Pancreas (tissue), 10 donors: ENCODE measurements around the gene COL21A1. TPM values are rescaled to one million over a fixed set of nuclear protein-coding genes. Genes with fewer than 3 reads are reported as not detected.

Source experiments
- ATAC-seq, 4 donors: fragments of 200-7000 bp; cut with Tn5 transposase; one replicate each; pipeline versions ENCODE4 v1.8.0 to v1.9.1; 2020; ENCODE audit warnings: mild to moderate bottlenecking in 4 of 4, moderate library complexity in 4 of 4
- DNase-seq, 6 donors: peaks; one replicate each; pipeline ENCODE4 v3.0.0-alpha.2; 2020
- FAIRE-seq: peaks from 2 replicates; lab custom pipeline; 2012; peaks lifted over from hg19 to GRCh38; lab: Jason Lieb, UNC
- H3K27ac ChIP-seq, 4 donors: fragments of 200-600 bp; sonication (generic); 1 replicate in 3 of 4; 2 replicates in 1 of 4; pipeline versions ENCODE4 v1.5.0 to v1.8.0; 2020
- H3K27me3 ChIP-seq, 4 donors: fragments of 200-600 bp; one replicate each; pipeline ENCODE4 v1.8.0; 2021
- H3K36me3 ChIP-seq, 3 donors: fragments of 200-600 bp; sonication (generic) in 1 of 3; one replicate each; pipeline versions ENCODE4 v1.5.0 to v1.8.0; 2020 to 2021
- H3K4me1 ChIP-seq, 3 donors: fragments of 200-600 bp; one replicate each; pipeline ENCODE4 v1.8.0; 2021
- H3K4me3 ChIP-seq, 4 donors: fragments of 200-600 bp; sonication (generic) in 2 of 4; one replicate each; pipeline versions ENCODE4 v1.5.0 to v1.8.0; 2020 to 2021
- H3K9me3 ChIP-seq, 4 donors: fragments of 200-600 bp; one replicate each; pipeline ENCODE4 v1.8.0; 2021
- WGBS, 2 donors: extraction: QIAGEN DNeasy Blood & Tissue Kit; methylation state at CpG; one replicate each; pipeline ENCODE4 v1.1.7; 2013; 5-methylcytosine and 5-hydroxymethylcytosine counted together
- intact Hi-C, 3 donors: fragments of 100-400 bp; cut with DNase I; formaldehyde crosslinking; loops; one replicate each; pipeline versions ENCODE4 v1.11.1 to v1.14.2; 2022
- polyA plus RNA-seq, 2 donors: library from polyadenylated mRNA; stranded (reverse); fragments of 200-250 nt; gene quantifications; one replicate each; pipeline ENCODE4 v1.2.3, GENCODE V29; 2013
- total RNA-seq, 6 donors: library from RNA; stranded (reverse); fragmentation: NEBNext Ultra II Directional in 4 of 6; extraction: Animal tissue kit (Norgen Biotek cat#: 25700) in 4 of 6; gene quantifications; one replicate each; pipeline versions ENCODE4 v1.2.1 to v1.2.4, GENCODE V29; 2021 to 2023
- TF ChIP-seq, protein P1 (sequence below), 4 donors: fragments of 200-600 bp; sonication (generic) in 3 of 4; IDR thresholded peaks; one replicate each; pipeline versions ENCODE4 v1.5.0 to v1.8.0; 2021; ENCODE audit warnings: antibody characterized with exemption in 4 of 4
- donor health status: healthy with polysubstance abuse.
- donor health status: DM: no; HTN: no; CAD: no; lungs with moderate emphysema.
- donor health status: DM: no; HTN: no; CAD: no.
- donor health status: control.
- donor health status: control.
- donor health status: Bipolar disorder and iron deficiency.
- donor health status: DM: yes; HTN: yes; CAD: no.
- donor health status: DM: no; HTN: no; CAD: no.
- donor health status: DM: no; HTN: no; CAD: no.
- donor health status: DM: yes; HTN: yes; CAD: no.

Gene COL21A1
- total and polyA plus RNA-seq, 8 donors: 0.28 to 1.8 (median 0.60) TPM

- Histone ChIP-seq H3K27ac (no peak overlapping the region), H3K4me1 (no peaks in the 10 kb centered on the region), H3K36me3 (no peaks in the 10 kb centered on the region), H3K27me3 (no peaks in the 10 kb centered on the region), H3K4me3 (no peak overlapping the region), H3K9me3 (no peaks in the 10 kb centered on the region)
- no peak for DNase-seq
- intact Hi-C loops: no loop called here
- 16 to 28% methylated on average over 1 of the region's 1 CpG for WGBS, 2 donors
- TF ChIP-seq, protein P1, sequence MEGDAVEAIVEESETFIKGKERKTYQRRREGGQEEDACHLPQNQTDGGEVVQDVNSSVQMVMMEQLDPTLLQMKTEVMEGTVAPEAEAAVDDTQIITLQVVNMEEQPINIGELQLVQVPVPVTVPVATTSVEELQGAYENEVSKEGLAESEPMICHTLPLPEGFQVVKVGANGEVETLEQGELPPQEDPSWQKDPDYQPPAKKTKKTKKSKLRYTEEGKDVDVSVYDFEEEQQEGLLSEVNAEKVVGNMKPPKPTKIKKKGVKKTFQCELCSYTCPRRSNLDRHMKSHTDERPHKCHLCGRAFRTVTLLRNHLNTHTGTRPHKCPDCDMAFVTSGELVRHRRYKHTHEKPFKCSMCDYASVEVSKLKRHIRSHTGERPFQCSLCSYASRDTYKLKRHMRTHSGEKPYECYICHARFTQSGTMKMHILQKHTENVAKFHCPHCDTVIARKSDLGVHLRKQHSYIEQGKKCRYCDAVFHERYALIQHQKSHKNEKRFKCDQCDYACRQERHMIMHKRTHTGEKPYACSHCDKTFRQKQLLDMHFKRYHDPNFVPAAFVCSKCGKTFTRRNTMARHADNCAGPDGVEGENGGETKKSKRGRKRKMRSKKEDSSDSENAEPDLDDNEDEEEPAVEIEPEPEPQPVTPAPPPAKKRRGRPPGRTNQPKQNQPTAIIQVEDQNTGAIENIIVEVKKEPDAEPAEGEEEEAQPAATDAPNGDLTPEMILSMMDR (IDR thresholded peaks at IDR 0.05): no peak
- ATAC-seq: no peak
- FAIRE-seq: no peak
These were observed 141.1 kb downstream of the COL21A1 start for GRCh38 chr6:56106231-56106630.

DNA sequence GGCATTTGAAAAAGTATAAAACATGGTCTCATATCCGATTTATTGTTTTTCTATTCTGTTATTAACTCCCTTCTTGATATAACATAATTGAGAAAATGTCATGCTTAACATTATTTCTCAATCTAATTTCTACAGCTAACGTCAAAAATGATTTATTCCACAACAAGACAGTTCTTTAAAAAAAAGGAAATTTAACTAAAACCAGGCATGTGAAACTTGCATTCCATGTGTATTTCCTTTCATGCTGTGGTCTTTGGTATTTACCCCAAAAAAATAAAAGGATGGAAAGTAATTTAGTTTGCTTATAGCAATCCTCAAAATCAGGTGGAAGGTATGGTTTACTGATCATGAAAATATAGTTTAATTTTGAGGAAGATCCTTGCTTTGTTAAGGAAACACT is 142.8 kb downstream of the COL21A1 start:
- no peak for FAIRE-seq
- H3K4me1 ChIP-seq: no peaks in the 10 kb centered on the region
- no peaks in the 10 kb centered on the region for H3K9me3 ChIP-seq
- no peak overlapping the region for H3K4me3 ChIP-seq
- intact Hi-C loops: no loop called here
- H3K27ac ChIP-seq: no peak overlapping the region
- DNase-seq: no peak
- H3K36me3 ChIP-seq: no peaks in the 10 kb centered on the region
- no peaks in the 10 kb centered on the region for H3K27me3 ChIP-seq
- no peak for ATAC-seq
- 41 to 52% methylated on average over 2 of the region's 2 CpGs for WGBS, 2 donors
- TF ChIP-seq, protein P1 (IDR thresholded peaks at IDR 0.05): no peak

- H3K9me3 ChIP-seq: no peaks in the 10 kb centered on the region
- intact Hi-C loops: no loop called here
- H3K27ac ChIP-seq: no peak overlapping the region
- no peaks in the 10 kb centered on the region for H3K27me3 ChIP-seq
- no peaks in the 10 kb centered on the region for H3K4me1 ChIP-seq
- WGBS, 2 donors: 59 to 66% methylated on average over 1 of the region's 1 CpG
- no peak overlapping the region for H3K4me3 ChIP-seq
- H3K36me3 ChIP-seq: no peaks in the 10 kb centered on the region
- ATAC-seq: no peak
- TF ChIP-seq, protein P1 (IDR thresholded peaks at IDR 0.05): no peak
- FAIRE-seq: no peak
- no peak for DNase-seq
These were observed 145.2 kb downstream of the COL21A1 start for GRCh38 chr6:56102216-56102615.

DNA sequence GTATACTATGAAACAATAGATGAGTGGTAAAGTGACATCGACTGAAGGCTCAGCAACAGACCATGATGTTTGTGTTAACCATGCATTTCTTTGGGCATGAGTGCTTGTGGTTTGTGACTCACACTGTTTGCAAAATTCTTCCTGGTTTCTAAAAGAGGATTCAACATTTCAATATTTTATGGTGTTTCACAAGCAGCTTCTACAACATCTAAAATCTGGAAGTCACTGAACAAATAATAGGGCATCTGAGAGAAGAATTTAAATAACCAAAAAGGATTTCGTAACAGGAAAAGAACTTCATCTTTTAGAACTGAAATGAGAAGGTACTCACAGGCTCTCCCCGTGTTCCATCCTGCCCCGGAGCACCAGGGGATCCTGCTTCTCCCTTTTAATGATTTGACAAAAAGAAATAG is 146.2 kb downstream of the COL21A1 start:
- ATAC-seq: peak in 2 of 4 donors; percentile 51 to 65
- no peak for FAIRE-seq
- Histone ChIP-seq H3K4me1 (no peaks in the 10 kb centered on the region), H3K27me3 (no peaks in the 10 kb centered on the region), H3K4me3 (no peak overlapping the region), H3K27ac (no peak overlapping the region), H3K36me3 (no peaks in the 10 kb centered on the region), H3K9me3 (no peaks in the 10 kb centered on the region)
- 65 to 77% methylated on average over 4 of the region's 4 CpGs for WGBS, 2 donors
- TF ChIP-seq, protein P1 (IDR thresholded peaks at IDR 0.05): no peak
- intact Hi-C loops: no loop called here
- no peak for DNase-seq

GRCh38 chr6:56096946-56097621 is 150.3 kb downstream of the COL21A1 start:
- WGBS, 2 donors: 61 to 65% methylated on average over 2 of the region's 2 CpGs
- H3K36me3 ChIP-seq: no peaks in the 10 kb centered on the region
- no peaks in the 10 kb centered on the region for H3K4me1 ChIP-seq
- ATAC-seq (no peak), DNase-seq (no peak), FAIRE-seq (no peak)
- no peak overlapping the region for H3K27ac ChIP-seq
- H3K4me3 ChIP-seq: no peak overlapping the region
- TF ChIP-seq, protein P1 (IDR thresholded peaks at IDR 0.05): no peak
- no peaks in the 10 kb centered on the region for H3K9me3 ChIP-seq
- intact Hi-C loops: no loop called here
- H3K27me3 ChIP-seq: no peaks in the 10 kb centered on the region
